ENCODE data around the gene SNRNP25.

The SNRNP25 gene

GRCh38 chr16:60929-61878 is 7.6 kb downstream of the SNRNP25 start:
- DNase-seq (ENCODE audit: low spot score): no peak
- POLR2A ChIA-PET (ENCODE audit: low non-redundant PET): interaction anchor here (0.7 kb wide), 1 partner anchor 16 kb away, joined by 3 read pairs; no protein-coding TSS in a partner anchor
- CTCF ChIA-PET: interaction anchor here (0.9 kb wide), 1 partner anchor 35 kb away, joined by 3 read pairs; no protein-coding TSS in a partner anchor
- no peak overlapping the region for H3K27ac ChIP-seq
- TF ChIP-seq CTCF (conservative IDR thresholded peaks at IDR 0.05; ENCODE audit: low read depth): no peak

GRCh38 chr16:61879-62281 is 8.3 kb downstream of the SNRNP25 start:
- DNase-seq (ENCODE audit: low spot score): no peak
- POLR2A ChIA-PET (ENCODE audit: low non-redundant PET): no interaction called here
- TF ChIP-seq CTCF (conservative IDR thresholded peaks at IDR 0.05; ENCODE audit: low read depth): no peak
- no peak overlapping the region for H3K27ac ChIP-seq
- CTCF ChIA-PET: interaction anchor here (0.6 kb wide), 1 partner anchor 126 kb away, joined by 4 read pairs; no protein-coding TSS in a partner anchor

GRCh38 chr16:62283-62967 is 8.8 kb downstream of the SNRNP25 start:
- CTCF ChIA-PET: interaction anchor here (0.6 to 1.3 kb wide), 4 partner anchors 34 to 300 kb away, joined by 3 to 5 read pairs (median 4); no protein-coding TSS in a partner anchor
- no peak for DNase-seq (ENCODE audit: low spot score)
- H3K27ac ChIP-seq: no peak overlapping the region
- TF ChIP-seq CTCF (conservative IDR thresholded peaks at IDR 0.05; ENCODE audit: low read depth): no peak
- POLR2A ChIA-PET (ENCODE audit: low non-redundant PET): no interaction called here

- H3K27ac ChIP-seq: no peak overlapping the region
- ChIA-PET CTCF (interaction anchor here (0.6 to 1.3 kb wide), 5 partner anchors 14 to 299 kb away, joined by 3 to 8 read pairs (median 3); no protein-coding TSS in a partner anchor), POLR2A (ENCODE audit: low non-redundant PET) (no interaction called here)
- TF ChIP-seq CTCF (conservative IDR thresholded peaks at IDR 0.05; ENCODE audit: low read depth): no peak
- no peak for DNase-seq (ENCODE audit: low spot score)
Measured at GRCh38 chr16:62968-63391, 9.4 kb downstream of the SNRNP25 start.

- DNase-seq (ENCODE audit: low spot score): no peak
- H3K27ac ChIP-seq: no peak overlapping the region
- TF ChIP-seq CTCF (conservative IDR thresholded peaks at IDR 0.05; ENCODE audit: low read depth): no peak
- ChIA-PET POLR2A (ENCODE audit: low non-redundant PET) (no interaction called here), CTCF (interaction anchor here (0.6 to 1.3 kb wide), 5 partner anchors 14 to 299 kb away, joined by 3 to 8 read pairs (median 3); no protein-coding TSS in a partner anchor)
Measured at GRCh38 chr16:63466-63865, 9.8 kb downstream of the SNRNP25 start.
